PFSK-1 (cell line): ENCODE data around the gene PRKN.

Experiments
- POLR2AphosphoS5 ChIP-seq: IDR thresholded peaks from 2 replicates; pipeline ENCODE4 v1.6.1; 2012; ENCODE audit warnings: low read depth, mild to moderate bottlenecking, control low read depth, low read length, moderate library complexity
- REST ChIP-seq, 2 experiments: IDR thresholded peaks; 2 replicates each; pipeline versions ENCODE4 v1.6.1 to v1.8.0; 2011 to 2012; ENCODE audit warnings: low read depth in 2 of 2, low read length in 2 of 2, control low read depth in 1 of 2, inconsistent platforms in 1 of 2, mild to moderate bottlenecking in 1 of 2, moderate library complexity in 1 of 2; ENCODE audit not compliant: insufficient read depth in 1 of 2
- SIN3A ChIP-seq: IDR thresholded peaks from 2 replicates; pipeline ENCODE4 v1.6.1; 2012; ENCODE audit warnings: mild to moderate bottlenecking, low read length, moderate library complexity, borderline replicate concordance; ENCODE audit not compliant: insufficient read depth
- TAF1 ChIP-seq: IDR thresholded peaks from 2 replicates; pipeline ENCODE4 v1.6.1; 2012; ENCODE audit warnings: low read length, control low read depth, borderline replicate concordance; ENCODE audit not compliant: insufficient read depth

- TF ChIP-seq REST (IDR thresholded peaks at IDR 0.05; ENCODE audit: insufficient read depth in 1 of 2, low read depth in 2 of 2, low read length in 2 of 2) (no peak), POLR2AphosphoS5 (no peak), SIN3A (no peak), TAF1 (no peak)
Observed at GRCh38 chr6:162666246-162666645, 61.3 kb downstream of the PRKN start.
